H1 (cell line): ENCODE measurements around the gene UNC5B.

ENCODE experiments used
- CBX5 ChIP-seq: fragments of 300-800, 300-1000 bp; sonication (generic); IDR thresholded peaks from 2 replicates; pipeline ENCODE4 v1.7.1; 2016; ENCODE audit warnings: antibody characterized with exemption, low read length, low read depth
- CREB1 ChIP-seq: IDR thresholded peaks from 2 replicates; pipeline ENCODE4 v1.6.1; 2012; ENCODE audit warnings: inconsistent platforms
- EP300 ChIP-seq, 2 experiments: IDR thresholded peaks; 1 replicate in 1 of 2; 2 replicates in 1 of 2; pipeline ENCODE4 v1.6.1; 2011 to 2012; ENCODE audit warnings: low read depth in 2 of 2, low read length in 2 of 2, mild to moderate bottlenecking in 2 of 2, borderline replicate concordance in 1 of 2, inconsistent platforms in 1 of 2, moderate library complexity in 1 of 2
- EZH2 ChIP-seq: fragments of 200-600 bp; sonication (generic); IDR thresholded peaks from 2 replicates; pipeline ENCODE4 v1.7.1; 2012; ENCODE audit warnings: low read depth, mild to moderate bottlenecking, moderate library complexity, low read length, inconsistent platforms; ENCODE audit not compliant: severe bottlenecking
- GABPA ChIP-seq: IDR thresholded peaks from 2 replicates; pipeline ENCODE4 v1.6.1; 2011; ENCODE audit warnings: mild to moderate bottlenecking, low read length, moderate library complexity, borderline replicate concordance; ENCODE audit not compliant: insufficient read depth
- POLR2A ChIP-seq, 2 experiments: IDR thresholded peaks; 1 replicate in 1 of 2; 2 replicates in 1 of 2; pipeline ENCODE4 v1.6.1; 2011; ENCODE audit warnings: low read depth in 2 of 2, low read length in 2 of 2, mild to moderate bottlenecking in 2 of 2; ENCODE audit errors: control extremely low read depth in 1 of 2
- POLR2AphosphoS5 ChIP-seq: IDR thresholded peaks from 2 replicates; pipeline ENCODE4 v1.6.1; 2011; ENCODE audit warnings: low read depth, low read length
- RAD21 ChIP-seq, 2 experiments: IDR thresholded peaks in 1 of 2; conservative IDR thresholded peaks in 1 of 2; 2 replicates each; pipeline ENCODE4 v1.6.1; 2011; ENCODE audit warnings: low read depth in 2 of 2, low read length in 2 of 2, improper control_type of control experiment in 1 of 2, inconsistent platforms in 1 of 2, mild to moderate bottlenecking in 1 of 2, moderate library complexity in 1 of 2
- YY1 ChIP-seq: IDR thresholded peaks from 2 replicates; pipeline ENCODE4 v1.6.1; 2011; ENCODE audit warnings: low read depth, mild to moderate bottlenecking, low read length
- TF ChIP-seq, protein P1 (sequence below), 3 experiments: IDR thresholded peaks; 1 replicate in 2 of 3; 2 replicates in 1 of 3; pipeline versions ENCODE4 v1.5.1 to v1.6.1; 2011; ENCODE audit warnings: low read length in 3 of 3, mild to moderate bottlenecking in 3 of 3, inconsistent platforms in 2 of 3, low read depth in 1 of 3, moderate library complexity in 1 of 3; ENCODE audit not compliant: insufficient read depth in 1 of 3; ENCODE audit errors: control extremely low read depth in 1 of 3

DNA sequence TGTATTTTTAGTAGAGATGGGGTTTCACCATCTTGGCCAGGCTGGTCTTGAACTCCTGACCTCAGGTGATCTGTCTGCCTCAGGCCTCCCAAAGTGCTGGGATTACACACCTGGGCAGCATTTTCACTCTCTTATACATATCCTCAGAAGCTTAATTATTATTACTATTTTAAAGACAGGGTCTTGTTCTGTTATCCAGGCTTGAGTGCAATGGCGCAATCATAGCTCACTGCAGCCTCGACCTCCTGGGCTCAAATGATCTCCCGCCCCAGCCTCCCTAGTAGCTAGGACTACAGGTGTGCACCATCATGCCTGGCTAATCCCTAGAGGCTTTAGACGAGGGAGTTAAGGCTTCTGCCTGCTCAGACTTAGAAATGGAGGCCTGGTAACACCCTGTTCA lies 26.3 kb downstream of the UNC5B start:
- TF ChIP-seq POLR2A (IDR thresholded peaks at IDR 0.05; ENCODE audit: control extremely low read depth in 1 of 2, low read depth in 2 of 2, low read length in 2 of 2) (no peak), GABPA (no peak), CBX5 (no peak), EZH2 (no peak), EP300 (IDR thresholded peaks at IDR 0.05; ENCODE audit: borderline replicate concordance in 1 of 2, low read depth in 2 of 2, low read length in 2 of 2) (no peak), CREB1 (no peak), YY1 (no peak), RAD21 (IDR thresholded peaks at IDR 0.05 in 1 of 2, conservative IDR thresholded peaks at IDR 0.05 in 1 of 2; ENCODE audit: low read depth in 2 of 2, low read length in 2 of 2) (no peak), POLR2AphosphoS5 (no peak)
- TF ChIP-seq, protein P1, sequence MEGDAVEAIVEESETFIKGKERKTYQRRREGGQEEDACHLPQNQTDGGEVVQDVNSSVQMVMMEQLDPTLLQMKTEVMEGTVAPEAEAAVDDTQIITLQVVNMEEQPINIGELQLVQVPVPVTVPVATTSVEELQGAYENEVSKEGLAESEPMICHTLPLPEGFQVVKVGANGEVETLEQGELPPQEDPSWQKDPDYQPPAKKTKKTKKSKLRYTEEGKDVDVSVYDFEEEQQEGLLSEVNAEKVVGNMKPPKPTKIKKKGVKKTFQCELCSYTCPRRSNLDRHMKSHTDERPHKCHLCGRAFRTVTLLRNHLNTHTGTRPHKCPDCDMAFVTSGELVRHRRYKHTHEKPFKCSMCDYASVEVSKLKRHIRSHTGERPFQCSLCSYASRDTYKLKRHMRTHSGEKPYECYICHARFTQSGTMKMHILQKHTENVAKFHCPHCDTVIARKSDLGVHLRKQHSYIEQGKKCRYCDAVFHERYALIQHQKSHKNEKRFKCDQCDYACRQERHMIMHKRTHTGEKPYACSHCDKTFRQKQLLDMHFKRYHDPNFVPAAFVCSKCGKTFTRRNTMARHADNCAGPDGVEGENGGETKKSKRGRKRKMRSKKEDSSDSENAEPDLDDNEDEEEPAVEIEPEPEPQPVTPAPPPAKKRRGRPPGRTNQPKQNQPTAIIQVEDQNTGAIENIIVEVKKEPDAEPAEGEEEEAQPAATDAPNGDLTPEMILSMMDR (IDR thresholded peaks at IDR 0.05; ENCODE audit: control extremely low read depth in 1 of 3, insufficient read depth in 1 of 3, low read depth in 1 of 3, low read length in 3 of 3): no peak
